ENCODE data around the gene CSNK2A2. TPM values are rescaled to one million over a fixed set of nuclear protein-coding genes. Genes with fewer than 3 reads are reported as not detected.

CSNK2A2 gene
- total RNA-seq, 1 donor from 2014 or later, result 27.2 TPM

DNA sequence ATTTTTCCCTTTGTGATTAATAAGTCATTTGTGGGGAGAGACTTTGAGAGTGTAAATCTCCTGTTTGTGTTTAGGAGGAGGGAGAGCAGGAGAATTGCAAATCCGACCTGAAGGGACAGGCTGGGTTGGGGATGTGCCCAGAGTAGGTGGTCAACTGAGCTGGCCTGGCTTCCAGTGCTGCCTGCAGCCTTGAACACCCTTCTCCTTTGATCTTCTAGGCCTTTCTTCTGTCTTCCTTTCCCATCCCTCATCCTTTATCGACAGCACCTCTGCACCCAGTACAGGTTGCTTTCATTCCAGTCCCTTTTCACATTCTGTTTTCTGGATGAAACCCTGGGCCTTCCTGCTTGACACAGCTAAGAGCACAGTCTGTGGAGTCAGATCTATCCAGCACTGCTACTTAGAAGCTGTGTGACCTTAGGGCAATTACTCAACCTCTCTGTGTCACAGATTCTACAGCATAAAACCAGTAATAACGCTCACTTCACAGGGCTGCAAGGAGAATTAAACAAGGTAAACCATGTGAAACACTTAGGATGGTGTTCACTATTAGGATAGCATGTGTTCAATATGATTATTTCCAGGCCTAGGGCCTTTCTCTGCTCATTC is 1.0 kb upstream of the CSNK2A2 start:
- no peak for DNase-seq (ENCODE audit: low read depth in 2 of 2)

DNA sequence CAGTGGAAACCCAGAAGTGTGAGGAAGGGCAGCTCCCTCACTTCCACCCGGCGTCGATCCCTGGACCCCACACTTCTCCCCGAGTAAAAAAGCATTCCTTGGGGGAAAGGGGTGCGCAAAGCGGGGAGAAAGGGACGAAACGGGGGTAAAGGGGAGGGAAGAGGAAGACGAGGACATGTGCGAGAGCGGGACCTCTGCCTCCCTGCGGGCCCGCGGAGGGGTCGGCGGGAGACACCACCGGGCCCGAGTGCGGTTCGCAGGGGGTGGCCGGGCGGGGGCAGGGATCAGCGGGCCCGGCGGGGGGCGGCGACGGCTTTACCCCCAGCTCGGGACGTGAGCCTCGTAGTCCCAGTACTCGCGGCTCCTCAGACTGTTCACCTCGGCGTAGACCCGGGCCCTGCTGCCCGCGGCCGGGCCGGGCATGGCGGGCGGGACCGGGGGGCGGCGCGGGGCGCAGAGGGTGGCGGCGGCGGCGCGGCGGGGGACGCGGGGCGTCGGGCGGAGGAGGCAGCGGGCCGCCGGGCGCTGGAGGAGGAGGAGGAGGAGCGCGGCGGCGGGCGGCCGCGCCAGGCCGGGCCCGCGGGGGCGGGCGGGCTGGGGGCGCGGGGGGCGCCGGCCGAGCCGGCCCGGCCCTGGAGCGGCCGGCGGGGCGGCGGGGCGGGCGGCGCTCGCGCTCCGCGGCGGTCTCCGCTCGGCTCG is 443 bp downstream of the CSNK2A2 start:
- no peak for DNase-seq (ENCODE audit: low read depth in 2 of 2)

DNA sequence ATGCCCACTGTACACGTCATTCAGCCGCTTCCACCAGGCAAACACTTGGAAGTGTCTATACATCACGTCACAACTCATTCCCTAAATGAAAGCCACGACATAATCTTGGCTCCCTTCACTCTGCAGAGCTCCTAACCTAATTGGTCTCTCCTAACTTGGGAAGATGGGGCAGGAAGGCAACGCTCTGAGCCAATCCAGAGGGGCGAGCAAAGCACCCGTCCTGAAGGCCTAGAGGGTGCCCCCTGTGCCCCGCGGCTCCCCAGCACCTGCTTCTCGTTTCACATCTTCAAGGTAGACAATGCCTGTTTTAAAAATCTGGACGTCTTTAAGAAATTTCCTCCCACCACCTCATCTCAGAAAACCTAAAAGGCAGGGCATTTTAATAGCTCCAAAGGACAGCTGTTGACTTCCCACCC is 1.0 kb downstream of the CSNK2A2 start:
- peak in 1 of 2 donors; percentile 47 for DNase-seq (ENCODE audit: low read depth in 2 of 2)

DNA sequence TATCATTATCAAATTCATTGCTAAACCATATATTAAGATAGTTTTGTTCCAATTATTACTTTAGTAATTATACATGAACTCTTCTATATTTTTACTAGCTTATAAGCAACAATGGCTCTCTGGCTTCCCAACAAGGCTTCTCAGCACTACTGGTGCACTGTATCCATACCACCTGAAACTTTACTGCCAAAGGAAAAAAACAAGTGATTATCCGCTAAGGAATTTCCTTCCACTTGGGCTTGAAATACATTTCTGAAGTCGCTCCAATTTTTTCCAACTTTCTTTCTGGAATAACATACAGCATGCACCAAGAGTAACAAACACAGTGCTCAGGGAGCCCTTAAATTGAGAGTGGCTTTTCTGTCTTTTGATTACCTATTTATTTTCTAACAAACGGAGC is 2.1 kb downstream of the CSNK2A2 start:
- peak in 1 of 2 donors; percentile 59 for DNase-seq (ENCODE audit: low read depth in 2 of 2)

DNA sequence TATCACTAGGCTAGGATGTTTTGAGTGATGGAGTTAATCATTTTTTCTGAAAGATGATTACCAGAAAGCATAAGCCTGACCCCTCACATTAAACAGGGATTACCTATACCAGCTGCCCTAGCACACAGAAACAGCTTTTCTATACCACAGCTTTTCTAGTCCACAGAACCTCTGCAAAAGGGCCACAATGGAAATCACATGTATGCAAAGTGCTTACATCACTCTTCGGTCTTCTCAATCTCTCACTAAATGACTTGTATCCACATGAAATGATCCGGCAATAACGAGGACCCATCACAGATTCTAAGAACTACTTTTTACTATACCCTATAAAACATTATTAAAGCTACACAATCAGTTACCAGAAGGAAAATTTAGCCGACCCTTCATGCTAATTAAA is 2.6 kb downstream of the CSNK2A2 start:
- no peak for DNase-seq (ENCODE audit: low read depth in 2 of 2)

DNA sequence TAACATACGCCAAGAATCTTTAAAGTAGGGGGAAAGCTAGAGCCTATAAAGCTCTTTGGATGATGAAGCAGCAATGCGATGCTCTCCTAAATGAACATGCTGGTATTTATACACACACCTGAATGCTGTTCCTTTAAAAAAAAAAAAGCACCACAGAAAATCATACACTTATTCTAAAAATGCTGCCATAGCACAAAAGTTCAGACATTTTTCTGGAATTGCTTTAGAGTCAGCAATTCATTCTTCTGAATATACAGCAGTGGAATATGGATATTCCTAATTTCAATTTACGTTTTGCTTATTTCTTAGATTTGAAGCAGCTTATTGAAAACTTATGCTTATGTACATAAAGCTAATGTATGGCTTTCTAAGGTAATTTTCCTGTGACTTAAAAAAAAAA is 3.1 kb downstream of the CSNK2A2 start:
- no peak for DNase-seq (ENCODE audit: low read depth in 2 of 2)

DNA sequence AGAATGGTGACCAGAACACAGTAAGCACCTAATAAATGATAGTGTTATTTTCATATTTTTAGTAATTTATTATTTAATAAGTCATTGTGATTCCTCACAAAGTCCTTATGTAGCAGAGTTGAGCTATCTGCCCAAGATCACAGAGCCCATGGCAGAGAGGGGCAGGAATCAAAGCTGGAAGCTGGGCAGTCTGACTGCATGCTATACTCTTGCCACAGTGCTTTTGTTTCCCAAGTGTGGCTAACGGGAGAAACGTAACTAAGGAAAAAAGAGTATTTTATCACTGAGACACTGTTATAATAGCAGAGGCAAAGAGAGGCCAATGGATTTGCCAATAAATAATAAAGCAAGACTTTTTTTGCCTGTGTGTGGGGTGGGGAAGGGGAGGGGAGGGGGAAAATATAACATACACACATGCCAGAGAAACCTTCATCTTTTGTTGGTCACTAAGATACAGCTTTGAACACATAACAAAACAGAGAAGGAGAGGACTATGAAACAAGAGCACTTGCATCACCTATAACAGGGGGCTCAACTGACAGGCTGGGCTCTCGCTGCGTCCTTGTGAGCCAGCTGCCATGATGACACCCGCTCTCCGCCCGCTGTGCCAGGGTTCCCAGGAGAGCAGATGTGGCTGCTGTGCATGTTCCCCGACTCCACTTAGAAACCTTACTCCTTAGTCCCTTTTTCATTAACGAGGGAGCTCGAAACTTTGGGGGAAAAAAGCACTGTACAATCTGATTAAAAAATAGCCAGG is 10.1 kb downstream of the CSNK2A2 start:
- DNase-seq (ENCODE audit: low read depth in 2 of 2), result peak; percentile 16 to 22

DNA sequence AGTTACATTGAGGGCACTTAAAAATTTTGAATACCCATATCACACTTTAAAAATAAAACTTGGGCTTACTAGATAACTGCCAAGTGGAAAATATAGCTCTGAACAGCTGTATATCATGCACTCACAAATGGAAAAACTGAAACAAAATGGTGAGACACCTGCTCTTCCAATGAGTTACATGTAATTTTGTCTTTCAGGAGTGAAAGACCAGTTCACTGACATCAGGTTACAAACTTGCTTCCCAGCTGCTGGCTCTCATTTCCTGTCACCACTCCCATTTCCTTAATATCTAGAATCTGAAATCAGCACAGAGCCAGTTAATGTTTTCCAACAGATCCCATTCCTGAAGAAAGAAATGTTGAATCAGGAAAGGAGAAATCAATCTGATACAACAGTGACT is 10.8 kb downstream of the CSNK2A2 start:
- peak; percentile 47 to 56 for DNase-seq (ENCODE audit: low read depth in 2 of 2)

DNA sequence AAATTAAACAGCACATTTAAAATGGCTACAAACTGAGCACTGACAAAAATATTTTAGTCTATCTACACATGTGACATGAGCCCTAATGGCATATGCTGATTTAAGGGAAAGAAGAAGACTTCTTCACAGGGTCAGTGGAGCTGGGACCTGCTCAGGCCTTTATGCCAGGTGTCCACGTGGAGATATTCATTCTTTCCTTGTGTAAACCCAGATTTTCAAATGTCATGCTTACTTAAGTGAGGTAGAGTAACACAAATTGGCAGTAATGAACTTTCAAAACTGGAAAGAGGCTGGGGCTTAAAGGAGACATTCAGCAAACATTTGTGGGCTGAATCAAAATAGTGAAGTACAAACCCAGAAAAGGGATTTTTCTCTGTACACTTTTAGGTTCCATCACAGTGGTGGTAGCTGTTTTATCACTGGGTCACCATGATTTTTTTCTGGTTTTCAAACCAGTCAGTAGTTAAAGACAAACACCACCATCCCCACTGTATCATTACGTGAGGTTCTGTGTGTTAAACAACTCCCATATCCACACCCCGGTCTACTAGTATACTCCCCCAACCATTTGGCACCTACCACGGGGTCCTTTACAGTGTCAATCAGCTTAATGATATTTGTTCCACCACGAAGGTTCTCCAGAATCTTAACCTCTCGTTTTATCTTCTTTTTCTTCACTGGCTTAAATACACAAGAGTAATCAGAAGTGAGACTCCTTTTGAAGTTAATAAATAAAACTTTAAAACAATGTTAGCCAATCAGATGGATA is 11.5 kb downstream of the CSNK2A2 start:
- DNase-seq (ENCODE audit: low read depth in 2 of 2), result no peak

DNA sequence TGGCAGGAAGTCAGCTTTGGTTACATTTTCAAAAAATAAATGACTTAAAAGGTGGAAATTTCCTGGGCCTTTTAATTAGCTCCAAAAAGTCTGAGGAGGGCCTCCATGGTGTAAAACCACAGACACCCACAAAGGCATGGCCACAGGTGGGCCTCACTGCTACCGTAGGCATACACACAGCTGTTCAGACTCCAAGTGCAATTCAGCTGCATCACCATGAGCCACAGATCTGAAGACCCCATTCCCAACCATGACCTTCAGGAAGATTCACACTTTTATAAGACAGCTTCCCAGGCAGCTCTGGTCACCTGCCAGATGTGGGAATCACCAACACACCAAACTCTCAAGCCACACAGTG is 20.6 kb downstream of the CSNK2A2 start:
- DNase-seq (ENCODE audit: low read depth in 2 of 2), result no peak

DNA sequence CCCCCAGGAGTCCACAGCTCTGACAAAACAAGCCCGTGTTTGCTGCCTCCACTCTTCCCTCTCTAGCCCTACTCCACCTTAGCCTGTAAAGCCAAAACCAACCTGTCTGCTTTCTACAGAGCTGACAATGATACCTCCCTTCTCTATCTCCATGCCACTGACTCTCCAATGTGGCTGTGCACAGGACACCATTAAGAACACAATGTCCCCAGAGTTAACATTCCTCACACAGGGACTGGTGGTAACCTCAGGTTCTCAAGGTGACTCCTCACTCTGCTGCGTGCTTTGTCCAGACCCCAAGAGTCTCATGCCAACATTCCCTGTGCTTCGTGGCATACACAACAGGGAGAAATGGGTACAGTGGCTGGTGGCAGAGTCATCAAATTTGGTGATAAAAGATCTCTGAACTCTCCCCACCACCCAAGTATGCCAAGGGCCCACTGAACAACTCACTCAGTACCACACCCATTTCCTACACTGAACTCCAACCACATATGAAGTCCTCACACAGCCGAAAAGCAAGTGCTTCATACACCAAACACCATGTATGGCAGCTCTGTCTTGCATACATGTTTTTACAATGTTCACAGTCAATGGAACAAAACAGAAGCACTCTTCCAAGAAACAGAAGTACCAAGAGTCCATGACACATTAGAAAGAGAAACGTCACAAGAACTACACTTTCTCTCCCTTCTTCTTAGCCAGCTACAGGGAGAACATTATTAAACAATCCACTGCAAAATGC is 21.1 kb downstream of the CSNK2A2 start:
- no peak for DNase-seq (ENCODE audit: low read depth in 2 of 2)

DNA sequence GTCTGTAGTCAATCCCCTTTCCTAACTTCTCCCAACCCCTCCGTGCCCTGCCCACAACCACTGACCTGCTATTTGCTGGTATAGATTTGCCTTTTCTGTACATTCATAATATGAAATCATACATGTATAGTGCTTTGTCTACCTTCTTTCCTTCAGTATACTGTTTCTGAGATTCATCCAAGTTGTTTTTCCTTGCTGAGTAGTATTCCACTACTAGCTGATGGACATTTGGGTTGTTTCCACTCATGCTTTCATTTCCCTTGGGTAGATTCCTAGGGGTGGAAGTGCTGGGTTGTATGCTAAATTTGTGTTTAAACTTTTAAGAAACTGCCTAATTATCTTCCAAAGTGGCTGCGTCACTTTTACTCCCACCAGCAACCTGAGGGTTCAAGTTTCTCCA is 27.7 kb downstream of the CSNK2A2 start:
- DNase-seq (ENCODE audit: low read depth in 2 of 2), result no peak

DNA sequence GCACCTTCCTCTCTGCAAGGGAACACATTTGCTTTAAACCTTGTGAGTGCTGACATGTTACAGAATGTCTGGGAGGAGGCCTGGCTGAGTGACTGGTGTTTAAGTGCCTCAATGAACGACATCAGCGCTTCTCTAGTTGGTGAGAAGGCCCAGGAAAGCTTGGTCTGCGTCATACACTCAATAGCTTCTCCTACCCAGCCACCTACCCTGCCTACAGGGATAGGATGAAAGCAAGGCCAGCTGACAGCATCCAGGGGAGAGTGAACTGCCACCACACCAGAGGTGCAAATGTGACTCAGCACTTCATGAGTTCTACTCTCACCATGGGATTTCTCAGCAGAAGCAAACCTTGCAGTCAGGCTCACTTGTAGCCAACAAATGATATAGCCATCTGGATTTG is 37.1 kb downstream of the CSNK2A2 start:
- DNase-seq (ENCODE audit: low read depth in 2 of 2), result no peak

DNA sequence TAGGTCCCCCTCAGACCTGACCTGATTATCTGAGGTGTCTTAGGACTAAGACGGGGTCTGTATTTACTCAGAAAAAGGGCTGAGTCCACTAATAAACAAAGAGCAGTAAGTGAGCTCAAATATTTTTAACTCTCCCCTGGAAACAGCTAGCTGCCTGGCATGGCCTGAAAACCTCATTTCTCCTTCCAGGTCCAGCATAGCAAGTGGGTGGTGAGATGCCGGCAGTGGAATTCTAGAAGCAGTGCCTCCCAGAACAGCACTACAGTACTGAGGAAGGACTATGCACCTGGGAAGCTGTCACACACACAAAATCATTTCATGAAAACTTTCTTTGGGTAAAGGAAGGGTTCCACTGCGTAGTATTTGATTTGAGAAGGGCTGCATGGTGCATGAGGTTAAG is 39.2 kb downstream of the CSNK2A2 start:
- DNase-seq (ENCODE audit: low read depth in 2 of 2), result no peak

DNA sequence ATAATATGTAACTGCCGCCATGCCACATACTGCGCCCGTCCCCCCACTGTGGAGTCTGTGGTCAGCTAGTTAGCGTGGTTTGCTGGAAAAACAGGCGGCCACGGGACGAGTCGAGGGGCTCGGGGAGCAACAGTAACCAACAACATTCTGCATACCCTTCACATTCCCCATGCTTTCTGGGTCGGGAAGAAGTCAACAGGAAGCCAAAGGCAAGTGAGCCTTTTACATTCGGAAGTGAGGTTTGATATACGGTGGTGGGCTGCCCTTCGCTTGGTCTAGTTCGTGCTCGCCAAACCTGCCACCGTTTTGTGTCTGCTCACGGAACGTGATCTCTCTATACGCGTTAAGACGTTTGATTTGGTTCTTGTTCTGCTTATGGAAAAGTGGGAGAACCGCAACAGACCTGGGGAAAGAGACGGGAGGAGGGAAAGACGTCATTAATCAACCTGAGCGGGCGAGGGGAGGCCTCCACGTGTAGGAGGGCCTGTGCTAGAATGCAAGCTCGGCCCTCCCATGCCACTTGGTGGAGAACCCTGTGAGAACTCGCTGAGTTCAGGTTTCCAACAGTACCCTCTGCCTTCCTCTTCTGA is 39.9 kb downstream of the CSNK2A2 start:
- no peak for DNase-seq (ENCODE audit: low read depth in 2 of 2)

DNA sequence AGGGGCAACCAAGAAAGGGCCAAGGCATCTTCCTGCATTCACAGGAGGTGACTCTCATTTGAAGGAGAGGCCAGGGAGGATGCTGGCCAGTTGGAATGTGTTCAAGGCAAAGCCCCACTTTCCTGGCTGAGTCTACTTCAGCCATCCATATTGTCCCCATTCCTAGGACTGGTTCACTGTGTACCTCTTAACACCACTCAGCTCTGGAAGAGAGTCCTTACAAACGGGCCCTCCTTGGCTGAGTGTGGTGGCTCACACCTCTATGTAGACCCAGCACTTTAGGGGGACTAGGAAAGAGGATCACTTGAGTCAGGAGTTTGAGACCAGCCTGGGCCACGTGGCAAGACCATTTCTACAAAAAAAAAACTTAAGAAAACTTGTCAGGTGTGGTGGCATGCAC is 40.7 kb downstream of the CSNK2A2 start:
- no peak for DNase-seq (ENCODE audit: low read depth in 2 of 2)

DNA sequence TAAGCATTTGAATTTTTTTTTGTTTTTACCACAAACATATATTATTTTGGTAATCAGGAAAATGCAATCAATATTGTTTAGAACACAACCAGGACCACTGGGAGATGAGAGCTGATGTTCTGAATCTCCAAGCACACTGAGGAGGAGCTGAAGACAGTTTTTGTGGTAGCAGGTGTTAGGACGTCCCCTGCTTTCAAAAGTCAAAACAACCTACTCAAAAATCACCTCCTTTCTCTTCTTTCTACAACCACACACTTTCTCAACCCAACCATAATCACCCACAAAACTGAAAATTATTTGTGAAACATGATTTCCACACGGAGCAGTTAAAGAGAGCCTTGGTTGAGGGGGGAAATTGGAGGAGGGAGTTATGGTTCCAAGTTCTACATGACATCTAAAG is 42.1 kb downstream of the CSNK2A2 start:
- DNase-seq (ENCODE audit: low read depth in 2 of 2), result no peak

DNA sequence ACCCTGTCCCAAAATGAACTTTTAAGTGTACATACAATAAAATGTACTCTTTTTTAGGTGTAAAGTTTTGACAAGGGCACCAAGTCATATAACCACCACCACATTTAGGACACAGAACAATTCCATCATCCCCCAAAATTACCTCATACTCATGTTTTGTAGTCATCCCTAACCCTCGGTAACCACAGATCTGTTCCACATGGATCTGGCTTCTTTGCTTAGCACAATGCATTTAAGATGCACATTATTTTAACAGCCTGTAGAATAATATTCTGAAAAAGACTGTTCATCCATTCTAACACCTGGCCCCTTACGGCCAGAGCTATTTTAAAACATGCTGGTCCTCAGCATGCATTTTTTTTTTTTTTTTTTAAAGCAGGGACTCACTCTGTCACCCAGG is 43.6 kb downstream of the CSNK2A2 start:
- DNase-seq (ENCODE audit: low read depth in 2 of 2), result no peak

DNA sequence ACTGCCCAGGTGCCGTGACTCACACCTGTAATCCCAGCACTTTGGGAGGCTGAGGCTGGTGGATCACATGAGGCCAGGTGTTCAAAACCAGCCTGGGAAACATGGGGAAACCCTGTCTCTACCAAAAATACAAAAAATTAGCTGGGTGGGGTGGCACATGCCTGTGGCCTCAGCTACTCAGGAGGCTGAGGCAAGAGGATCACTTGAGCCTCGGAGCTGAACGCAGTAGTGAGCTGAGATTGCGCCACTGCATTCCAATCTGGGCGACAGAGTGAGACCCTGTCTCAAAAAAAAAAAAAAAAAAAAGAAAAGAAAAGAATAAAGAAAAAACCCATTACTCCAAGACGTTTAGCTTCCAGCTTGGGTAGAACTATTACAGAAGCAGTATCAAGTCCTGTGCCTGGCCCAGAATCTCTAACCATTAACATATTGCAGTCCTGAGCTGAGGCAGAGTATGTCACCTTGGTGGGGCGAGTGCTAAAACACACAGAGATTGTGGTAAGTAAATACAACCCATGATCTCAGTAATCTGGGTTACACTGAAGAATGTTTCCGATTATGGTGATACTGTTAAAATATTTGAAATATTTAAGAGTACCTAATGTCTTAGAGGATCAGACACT is 45.5 kb downstream of the CSNK2A2 start:
- DNase-seq (ENCODE audit: low read depth in 2 of 2), result no peak

DNA sequence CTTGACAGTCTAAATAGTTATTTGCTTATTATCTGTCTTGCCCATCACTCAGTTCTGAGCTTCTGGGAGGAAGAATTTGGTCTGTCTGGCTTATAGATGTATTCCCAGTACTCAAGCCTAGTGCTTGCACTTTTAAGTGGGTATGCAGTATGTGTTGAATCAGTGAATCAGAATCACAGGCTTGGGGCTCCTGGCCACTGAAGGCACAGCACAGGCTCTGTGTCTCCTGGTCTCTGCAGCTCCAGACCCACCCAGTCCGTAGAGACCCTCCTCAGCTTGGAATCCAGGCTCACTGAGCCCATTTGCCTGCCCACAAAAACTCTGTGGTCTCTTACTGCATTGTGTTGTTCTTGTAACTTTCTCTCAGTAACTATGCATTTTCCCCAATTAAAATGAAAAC is 49.4 kb downstream of the CSNK2A2 start:
- DNase-seq (ENCODE audit: low read depth in 2 of 2), result no peak

DNA sequence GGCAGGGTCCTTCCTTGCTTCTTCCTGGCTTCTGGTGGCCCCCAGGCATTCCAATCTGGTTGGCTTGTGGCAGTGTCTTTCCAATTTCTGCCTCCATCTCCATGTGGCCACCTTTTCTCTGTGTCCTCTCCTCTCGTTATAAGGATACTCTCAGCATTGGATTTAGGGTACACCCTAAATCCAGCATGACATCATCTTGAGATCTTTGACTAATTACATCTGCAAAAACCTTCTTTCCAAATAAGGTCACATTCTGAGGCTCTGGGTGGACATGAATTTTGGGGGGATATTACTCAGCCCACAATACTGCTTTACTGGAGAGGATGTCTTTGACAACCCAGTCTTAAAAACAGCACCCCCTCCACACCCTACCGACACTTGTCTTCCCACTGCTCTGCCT is 49.8 kb downstream of the CSNK2A2 start:
- DNase-seq (ENCODE audit: low read depth in 2 of 2), result no peak
